ENCODE data around the gene CACNA2D2.

CACNA2D2 gene

GRCh38 chr3:50418850-50419249 lies 84.6 kb downstream of the CACNA2D2 start:
- Histone ChIP-seq H3K79me2 (ENCODE audit: insufficient read depth, low read length) (no peaks in the 10 kb centered on the region), H3K4me2 (ENCODE audit: low read depth, low read length, poor library complexity, severe bottlenecking) (no peak overlapping the region), H3K4me3 (ENCODE audit: low read length, poor library complexity, severe bottlenecking) (no peak overlapping the region), H3F3A (ENCODE audit: low read depth) (no peaks in the 10 kb centered on the region), H4K20me1 (ENCODE audit: insufficient read depth, low read length, poor library complexity, severe bottlenecking) (no peaks in the 10 kb centered on the region), H2AFZ (ENCODE audit: low read length) (no peak overlapping the region), H3K9me3 (ENCODE audit: insufficient read depth, low read depth, low read length) (no peaks in the 10 kb centered on the region), H3K4me1 (ENCODE audit: insufficient read depth, low read length, poor library complexity, severe bottlenecking) (peaks cover 26% of the 10 kb centered on the region), H3K36me3 (ENCODE audit: insufficient read depth, low read length) (no peaks in the 10 kb centered on the region), H3K27me3 (ENCODE audit: insufficient read depth, low read length, poor library complexity, severe bottlenecking) (no peaks in the 10 kb centered on the region), H3K9ac (ENCODE audit: low read depth, low read length, poor library complexity, severe bottlenecking) (no peak overlapping the region), H3K9me2 (replicated peaks; ENCODE audit: low read depth, low read length) (no peaks in the 10 kb centered on the region)
- TF ChIP-seq CTCF (conservative IDR thresholded peaks at IDR 0.05; ENCODE audit: low read length) (no peak), EZH2phosphoT487 (IDR thresholded peaks at IDR 0.05; ENCODE audit: borderline replicate concordance) (no peak)

- H3K27me3 ChIP-seq (ENCODE audit: insufficient read depth, low read length, poor library complexity, severe bottlenecking), result no peaks in the 10 kb centered on the region
- H2AFZ ChIP-seq (ENCODE audit: low read length), result no peak overlapping the region
- H3K36me3 ChIP-seq (ENCODE audit: insufficient read depth, low read length), result no peaks in the 10 kb centered on the region
- H3K4me3 ChIP-seq (ENCODE audit: low read length, poor library complexity, severe bottlenecking), result no peak overlapping the region
- no peaks in the 10 kb centered on the region for H4K20me1 ChIP-seq (ENCODE audit: insufficient read depth, low read length, poor library complexity, severe bottlenecking)
- no peak overlapping the region for H3K4me2 ChIP-seq (ENCODE audit: low read depth, low read length, poor library complexity, severe bottlenecking)
- no peaks in the 10 kb centered on the region for H3K9me2 ChIP-seq (replicated peaks; ENCODE audit: low read depth, low read length)
- no peaks in the 10 kb centered on the region for H3K9me3 ChIP-seq (ENCODE audit: insufficient read depth, low read depth, low read length)
- no peak for TF ChIP-seq EZH2phosphoT487 (IDR thresholded peaks at IDR 0.05; ENCODE audit: borderline replicate concordance)
- no peak for TF ChIP-seq CTCF (conservative IDR thresholded peaks at IDR 0.05; ENCODE audit: low read length)
- no peaks in the 10 kb centered on the region for H3F3A ChIP-seq (ENCODE audit: low read depth)
- H3K9ac ChIP-seq (ENCODE audit: low read depth, low read length, poor library complexity, severe bottlenecking), result no peak overlapping the region
- H3K79me2 ChIP-seq (ENCODE audit: insufficient read depth, low read length), result no peaks in the 10 kb centered on the region
- H3K4me1 ChIP-seq (ENCODE audit: insufficient read depth, low read length, poor library complexity, severe bottlenecking), result peaks cover 26% of the 10 kb centered on the region
Measured at GRCh38 chr3:50417637-50418033, 85.8 kb downstream of the CACNA2D2 start.

GRCh38 chr3:50416736-50417636 lies 86.4 kb downstream of the CACNA2D2 start:
- Histone ChIP-seq H3K36me3 (ENCODE audit: insufficient read depth, low read length) (no peaks in the 10 kb centered on the region), H3K4me1 (ENCODE audit: insufficient read depth, low read length, poor library complexity, severe bottlenecking) (peaks cover 26% of the 10 kb centered on the region), H3K9ac (ENCODE audit: low read depth, low read length, poor library complexity, severe bottlenecking) (no peak overlapping the region), H3K79me2 (ENCODE audit: insufficient read depth, low read length) (no peaks in the 10 kb centered on the region), H3K4me2 (ENCODE audit: low read depth, low read length, poor library complexity, severe bottlenecking) (no peak overlapping the region), H2AFZ (ENCODE audit: low read length) (no peak overlapping the region), H4K20me1 (ENCODE audit: insufficient read depth, low read length, poor library complexity, severe bottlenecking) (no peaks in the 10 kb centered on the region), H3K4me3 (ENCODE audit: low read length, poor library complexity, severe bottlenecking) (no peak overlapping the region), H3F3A (ENCODE audit: low read depth) (no peaks in the 10 kb centered on the region), H3K9me3 (ENCODE audit: insufficient read depth, low read depth, low read length) (no peaks in the 10 kb centered on the region), H3K9me2 (replicated peaks; ENCODE audit: low read depth, low read length) (no peaks in the 10 kb centered on the region), H3K27me3 (ENCODE audit: insufficient read depth, low read length, poor library complexity, severe bottlenecking) (no peaks in the 10 kb centered on the region)
- TF ChIP-seq EZH2phosphoT487 (IDR thresholded peaks at IDR 0.05; ENCODE audit: borderline replicate concordance) (no peak), CTCF (conservative IDR thresholded peaks at IDR 0.05; ENCODE audit: low read length) (no peak)
